Liver (tissue), 3 donors: ENCODE data around the gene HTR4.
A peak's percentile ranks its signal among the peaks of the same experiment; 100 is the strongest.

Experiments
- CTCF ChIP-seq: fragments of 150-350 bp; IDR thresholded peaks from 2 replicates; pipeline ENCODE4 v1.5.1; 2017; ENCODE audit warnings: improper control_type of control experiment, low read depth, low read length; ENCODE audit not compliant: missing input control
- FOXA1 ChIP-seq: IDR thresholded peaks from 2 replicates; pipeline ENCODE4 v1.6.1; 2016; ENCODE audit warnings: antibody characterized with exemption
- GABPA ChIP-seq, 2 donors: IDR thresholded peaks in 1 of 2; conservative IDR thresholded peaks in 1 of 2; 2 replicates each; pipeline ENCODE4 v1.6.1; 2016; ENCODE audit warnings: antibody characterized with exemption in 2 of 2, mild to moderate bottlenecking in 1 of 2, moderate library complexity in 1 of 2
- MAX ChIP-seq: IDR thresholded peaks from 2 replicates; pipeline ENCODE4 v1.6.1; 2016; ENCODE audit warnings: antibody characterized with exemption
- RAD21 ChIP-seq, 2 donors: IDR thresholded peaks; 2 replicates each; pipeline ENCODE4 v1.6.1; 2016; ENCODE audit warnings: antibody characterized with exemption in 2 of 2, mild to moderate bottlenecking in 2 of 2
- REST ChIP-seq: IDR thresholded peaks from 2 replicates; pipeline ENCODE4 v1.6.1; 2016; ENCODE audit warnings: antibody characterized with exemption, mild to moderate bottlenecking
- RXRA ChIP-seq, 2 donors: IDR thresholded peaks; 2 replicates each; pipeline ENCODE4 v1.6.1; 2017 to 2018; ENCODE audit warnings: antibody characterized with exemption in 2 of 2, mild to moderate bottlenecking in 1 of 2
- SP1 ChIP-seq: IDR thresholded peaks from 2 replicates; pipeline ENCODE4 v1.6.1; 2018; ENCODE audit warnings: antibody characterized with exemption, mild to moderate bottlenecking
- YY1 ChIP-seq: IDR thresholded peaks from 2 replicates; pipeline ENCODE4 v1.6.1; 2016; ENCODE audit warnings: antibody characterized with exemption, mild to moderate bottlenecking
- ZBTB33 ChIP-seq: IDR thresholded peaks from 2 replicates; pipeline ENCODE4 v1.6.1; 2016; ENCODE audit warnings: antibody characterized with exemption
- donor health status: healthy.
- donor health status: healthy.

- no peak for TF ChIP-seq CTCF
- no peak for TF ChIP-seq MAX
- TF ChIP-seq RXRA (IDR thresholded peaks at IDR 0.05) = peak in 1 of 2 donors; percentile 31
- TF ChIP-seq ZBTB33 = no peak
- TF ChIP-seq REST = no peak
- no peak for TF ChIP-seq FOXA1
- no peak for TF ChIP-seq YY1
- peak; percentile 38 for TF ChIP-seq SP1
- no peak for TF ChIP-seq GABPA (IDR thresholded peaks at IDR 0.05 in 1 of 2, conservative IDR thresholded peaks at IDR 0.05 in 1 of 2)
- no peak for TF ChIP-seq RAD21 (IDR thresholded peaks at IDR 0.05)
These were observed 28.0 kb upstream of the HTR4 start for GRCh38 chr5:148682058-148683026.
